Stimulated activated CD4-positive, alpha-beta T cell treated with anti-CD3 and anti-CD28 coated beads, Interleukin-15, amount 100 ng/mL, for 24 hours (primary cell): ENCODE results near the gene ITGA3.
"Not testable (repeated sequence)": the region's sequence is repeated elsewhere in the genome, so short reads cannot be mapped to it uniquely, and the experiment has no call there.

Source experiments
- DNase-seq: peaks from one replicate; pipeline ENCODE4 v3.0.0-alpha.2; 2020

Gene ITGA3

DNA sequence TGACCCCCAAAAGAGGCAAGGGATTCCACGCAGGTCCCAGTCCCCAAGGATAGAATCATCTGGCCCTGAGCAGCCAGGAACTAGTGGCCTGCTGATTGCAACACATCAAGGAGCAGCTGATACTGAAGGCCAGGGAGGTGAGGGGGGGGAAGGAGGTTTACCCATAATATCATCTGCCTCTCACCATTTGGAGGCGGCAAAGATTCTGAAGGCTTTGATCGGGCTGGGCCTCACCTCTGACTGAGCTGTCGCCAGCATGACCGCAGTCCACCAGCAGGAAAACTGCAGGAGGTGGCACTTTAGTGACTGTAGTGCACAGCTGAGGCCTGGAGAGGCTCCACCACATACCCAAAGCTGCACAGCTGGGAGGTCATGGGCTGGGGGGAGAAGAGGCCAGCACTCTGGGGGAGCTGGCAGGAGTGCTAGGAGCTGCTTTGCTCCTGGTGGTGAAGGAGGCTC is 20.5 kb upstream of the ITGA3 start:
- DNase-seq = no peak

DNA sequence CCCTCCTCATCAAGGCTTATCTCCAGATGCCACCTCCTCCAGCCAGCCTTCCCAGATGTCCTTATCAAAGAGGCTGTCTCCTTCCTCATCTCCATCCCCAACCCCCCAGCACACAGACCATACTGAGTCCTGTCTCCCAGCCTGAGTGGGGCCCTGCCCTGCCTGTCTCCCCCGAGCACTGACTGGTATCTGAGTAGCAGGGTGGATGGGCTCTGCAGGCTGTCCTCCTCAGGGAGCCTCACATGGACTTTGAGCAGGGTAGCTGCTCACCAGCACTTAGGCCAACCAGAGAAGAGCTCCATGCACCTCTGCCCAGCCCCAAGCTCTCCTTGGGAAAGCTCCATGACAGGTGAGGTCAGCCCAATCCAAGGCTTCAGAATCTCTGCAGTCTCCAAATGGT is 20.0 kb upstream of the ITGA3 start:
- DNase-seq = no peak

DNA sequence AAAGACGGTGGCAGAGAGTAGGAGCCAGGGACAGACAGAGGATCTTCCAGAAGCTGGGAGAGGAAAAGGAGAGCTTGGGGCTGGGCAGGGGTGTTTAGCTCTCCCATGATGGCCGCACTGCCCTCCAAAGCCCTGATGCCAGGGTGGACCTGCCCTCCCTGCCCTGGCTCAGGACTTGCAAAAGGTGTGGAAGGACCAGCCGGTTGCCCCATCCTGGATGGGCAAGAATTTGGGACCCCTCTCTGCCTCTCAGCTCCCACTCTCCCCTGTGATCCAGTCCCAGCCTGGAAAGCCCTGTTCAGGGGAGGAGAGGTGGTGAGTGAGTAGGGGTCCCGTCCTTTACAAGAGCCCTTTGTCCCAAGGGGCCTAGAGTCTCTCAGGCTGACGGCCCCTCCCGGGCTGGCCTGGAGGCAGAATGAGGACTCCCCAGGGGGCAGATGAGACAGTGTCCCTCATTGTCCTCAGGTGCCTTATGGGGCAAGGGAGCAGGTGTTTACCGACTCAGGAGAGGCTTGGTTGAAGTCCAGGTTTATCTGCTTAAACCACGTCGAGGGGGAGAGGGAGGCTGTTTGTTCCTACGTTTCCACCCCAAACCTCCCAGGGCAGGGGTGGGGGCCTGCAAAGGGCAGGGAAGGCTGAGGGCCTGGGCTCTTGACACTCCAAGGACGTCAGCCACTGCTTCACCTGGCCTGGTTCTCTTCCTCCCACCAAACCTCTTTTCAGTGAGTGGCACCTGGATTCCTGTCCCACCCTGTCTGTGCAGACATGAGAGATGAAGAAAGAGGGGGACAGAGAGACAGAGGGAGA is 19.3 kb upstream of the ITGA3 start:
- DNase-seq = no peak

DNA sequence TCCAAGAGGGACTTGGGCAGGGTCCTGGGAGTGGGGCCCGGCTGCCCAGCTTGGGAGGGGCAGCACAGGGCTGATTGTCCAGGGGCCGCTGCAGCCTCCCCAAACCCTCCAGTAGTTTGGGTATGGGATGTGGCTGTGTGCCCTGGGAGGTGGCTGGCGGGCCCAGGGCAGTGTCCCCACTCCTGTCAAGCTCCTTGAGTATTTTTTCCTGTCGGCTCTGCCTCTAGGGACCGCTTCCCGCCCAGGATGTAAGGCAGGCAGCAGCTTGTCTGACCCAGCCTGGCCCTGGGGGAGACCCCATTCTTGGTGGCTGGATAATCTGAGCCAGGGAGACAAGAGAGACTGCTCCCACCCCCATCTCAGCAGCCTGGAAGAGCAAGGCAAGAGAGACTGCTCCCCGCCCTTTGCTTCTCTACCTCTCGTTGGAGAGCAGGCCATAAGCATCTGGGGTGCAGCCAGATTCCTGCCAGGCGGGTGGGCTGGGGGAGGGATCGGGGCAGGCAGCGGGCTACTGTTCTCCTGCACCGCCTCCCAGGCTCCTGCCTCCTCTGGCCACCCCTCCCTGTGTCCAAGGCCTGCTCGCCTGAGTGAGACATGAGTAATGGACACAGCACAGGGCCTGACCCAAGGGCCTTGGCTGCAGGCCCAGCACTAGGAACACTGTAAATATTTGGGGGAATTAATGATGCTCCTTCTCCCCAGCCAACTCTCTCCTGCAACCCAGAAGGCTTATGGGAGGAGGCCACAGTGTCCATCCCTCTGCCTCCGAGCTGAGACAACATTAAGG is 18.4 kb upstream of the ITGA3 start:
- no peak for DNase-seq

GRCh38 chr17:50039058-50039457 is 16.9 kb upstream of the ITGA3 start:
- no peak for DNase-seq

GRCh38 chr17:50040496-50040895 is 15.4 kb upstream of the ITGA3 start:
- not testable (repeated sequence) for DNase-seq

GRCh38 chr17:50042211-50042610 is 13.7 kb upstream of the ITGA3 start:
- no peak for DNase-seq

GRCh38 chr17:50043290-50044148 is 12.4 kb upstream of the ITGA3 start:
- no peak for DNase-seq

GRCh38 chr17:50044483-50044882 is 11.4 kb upstream of the ITGA3 start:
- DNase-seq = no peak

DNA sequence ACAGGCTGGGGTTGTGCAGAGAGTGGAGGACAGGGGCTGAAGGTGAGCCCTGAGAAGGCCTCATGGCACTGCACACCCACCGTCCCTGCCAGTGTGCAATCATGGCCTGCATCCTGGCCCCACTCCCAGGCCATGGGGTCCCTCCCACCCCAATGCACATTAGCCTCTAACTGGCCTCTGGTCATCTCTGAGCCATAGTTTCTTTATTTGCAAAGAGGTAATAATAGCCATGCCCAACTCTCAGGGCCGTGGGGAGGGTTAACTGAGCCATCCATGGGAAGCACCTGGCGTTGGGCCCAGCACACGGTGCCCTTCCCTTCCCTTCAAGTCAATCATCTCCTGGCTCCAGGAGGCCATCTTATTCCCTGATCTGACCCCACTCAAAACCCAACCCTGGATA is 10.8 kb upstream of the ITGA3 start:
- DNase-seq = no peak

DNA sequence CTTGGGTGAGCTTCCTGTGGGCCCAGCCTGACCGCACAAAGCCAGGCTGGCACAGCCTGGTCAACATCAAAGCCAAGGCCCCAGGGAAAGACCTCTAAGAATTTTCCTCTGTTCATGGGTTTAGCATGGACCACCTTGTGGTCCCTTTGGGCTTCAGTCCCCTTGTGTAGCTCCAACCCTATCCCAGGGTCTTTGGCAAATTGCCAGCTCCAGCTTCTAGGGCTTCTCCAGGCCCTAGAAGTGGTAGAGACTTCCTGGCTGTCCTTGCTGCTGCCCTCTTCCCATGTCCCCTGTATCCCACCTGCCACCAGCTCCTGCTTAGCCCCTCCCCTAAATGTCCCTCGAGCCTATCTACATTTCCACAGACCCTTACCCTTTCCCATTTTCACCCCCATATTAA is 9.7 kb upstream of the ITGA3 start:
- no peak for DNase-seq

DNA sequence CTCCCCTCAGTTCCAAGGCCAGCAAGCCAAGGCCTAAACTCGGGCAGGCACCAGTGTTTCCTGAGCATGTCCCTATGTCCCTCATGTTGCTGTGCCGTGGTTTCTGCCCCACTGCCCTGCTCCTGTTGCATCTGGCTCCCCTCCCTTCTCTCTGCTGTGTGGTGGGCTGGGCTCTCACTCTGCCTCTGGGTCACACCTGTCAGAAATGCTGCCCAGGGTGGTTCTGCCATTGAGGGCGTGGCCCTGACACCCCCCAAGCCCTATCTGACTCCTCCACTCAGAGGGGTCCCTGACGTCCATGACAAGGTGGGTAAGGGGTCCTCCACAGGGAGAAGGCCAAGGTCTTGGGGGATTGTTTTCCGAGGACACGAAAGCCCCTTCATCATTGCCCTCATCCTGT is 9.2 kb upstream of the ITGA3 start:
- DNase-seq = no peak

GRCh38 chr17:50047083-50047482 is 8.8 kb upstream of the ITGA3 start:
- no peak for DNase-seq

DNA sequence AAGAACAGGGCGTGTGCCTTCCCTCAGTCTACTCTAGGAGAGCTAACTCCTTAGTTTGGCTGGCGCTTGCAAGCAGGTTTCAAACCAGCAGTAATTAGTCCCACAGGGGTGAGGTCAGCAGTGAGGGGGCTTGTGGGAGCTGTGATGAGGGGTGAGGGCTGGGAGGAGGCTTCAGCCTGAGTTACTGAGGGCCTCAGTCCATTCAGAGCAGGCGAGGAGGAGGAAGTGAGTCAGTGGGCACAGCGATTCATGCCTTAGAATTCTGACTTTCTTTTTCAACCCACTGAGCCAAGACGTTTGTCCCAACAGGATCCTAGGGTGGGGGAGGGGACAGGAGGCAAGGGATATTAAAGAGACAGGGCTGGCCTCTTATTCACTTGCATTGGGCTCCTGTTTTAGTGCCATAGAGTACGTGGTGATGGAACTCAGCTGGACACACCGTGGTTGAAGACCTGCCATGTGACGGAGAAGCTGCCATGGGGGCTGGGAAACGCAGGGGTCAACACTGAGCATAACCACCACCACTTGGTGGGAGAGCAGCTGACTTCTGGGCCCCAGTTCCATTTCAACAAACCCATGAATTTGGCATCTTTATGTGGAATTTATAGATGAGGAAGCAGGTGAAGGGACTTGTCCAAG is 8.3 kb upstream of the ITGA3 start:
- DNase-seq = peak; percentile 51

DNA sequence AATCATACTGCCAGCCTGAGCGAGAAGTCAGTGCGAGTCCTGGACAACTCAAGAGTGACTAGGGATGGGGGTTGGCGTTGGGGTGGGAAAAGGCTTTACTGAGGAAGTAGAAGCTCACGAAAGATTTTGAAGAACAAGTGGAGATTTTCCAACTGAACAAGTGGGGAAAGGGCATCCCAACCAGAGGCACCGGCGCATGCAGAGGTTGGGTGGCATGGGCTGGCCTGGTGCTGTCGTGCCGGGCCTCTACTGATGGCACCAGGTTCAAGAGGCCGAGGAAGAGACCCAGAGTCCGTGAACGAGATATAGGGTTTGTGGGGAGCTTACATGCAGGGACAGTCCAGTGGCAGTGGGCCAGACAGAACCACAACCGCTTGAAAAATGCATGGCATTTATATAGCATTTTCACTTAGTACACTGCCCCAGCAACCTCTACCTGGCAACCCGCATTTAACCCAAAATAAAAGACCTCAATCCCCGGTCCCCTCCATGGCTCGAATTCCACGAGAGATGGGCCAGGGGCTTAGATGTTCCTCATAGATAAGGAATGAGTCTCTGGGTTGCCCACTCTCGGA is 7.7 kb upstream of the ITGA3 start:
- DNase-seq = no peak

DNA sequence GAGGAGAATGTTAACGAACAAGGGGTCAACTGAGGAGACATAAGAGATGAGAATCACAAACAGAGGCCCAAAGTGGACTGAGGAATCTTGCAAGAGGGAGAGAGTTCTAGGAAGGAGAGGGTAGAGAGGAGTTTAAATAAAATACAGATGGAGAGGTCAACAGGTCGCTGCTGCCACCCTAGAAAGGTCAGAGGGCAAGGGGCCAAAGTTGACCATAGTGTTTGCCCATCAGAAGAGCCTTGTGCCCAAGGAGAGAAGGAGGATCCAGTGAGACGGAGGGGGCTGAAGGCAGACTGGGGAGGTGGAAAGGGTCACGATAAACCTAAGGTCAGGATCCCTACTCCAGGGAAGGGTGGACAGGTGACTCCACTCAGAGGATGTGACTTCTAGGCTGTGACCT is 6.9 kb upstream of the ITGA3 start:
- no peak for DNase-seq

DNA sequence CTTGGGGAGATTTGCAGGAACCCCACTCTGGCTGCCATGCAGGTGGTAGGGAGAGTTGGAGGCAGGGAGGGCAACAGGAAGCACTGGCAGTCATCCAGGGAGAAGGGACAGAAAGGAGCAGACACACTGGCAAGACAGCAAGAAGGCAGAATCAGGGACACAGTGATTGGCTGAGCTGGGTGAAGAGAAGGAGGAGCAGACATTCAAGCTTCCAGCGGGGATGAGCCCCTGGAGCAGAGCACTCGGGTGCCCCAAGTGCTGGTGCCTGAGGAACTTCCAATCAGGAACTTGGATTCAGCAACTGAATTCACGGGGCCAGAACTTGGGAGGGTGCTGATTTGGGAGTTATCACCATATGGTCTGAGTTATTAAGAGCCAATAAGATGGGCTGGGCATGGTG is 6.3 kb upstream of the ITGA3 start:
- no peak for DNase-seq

DNA sequence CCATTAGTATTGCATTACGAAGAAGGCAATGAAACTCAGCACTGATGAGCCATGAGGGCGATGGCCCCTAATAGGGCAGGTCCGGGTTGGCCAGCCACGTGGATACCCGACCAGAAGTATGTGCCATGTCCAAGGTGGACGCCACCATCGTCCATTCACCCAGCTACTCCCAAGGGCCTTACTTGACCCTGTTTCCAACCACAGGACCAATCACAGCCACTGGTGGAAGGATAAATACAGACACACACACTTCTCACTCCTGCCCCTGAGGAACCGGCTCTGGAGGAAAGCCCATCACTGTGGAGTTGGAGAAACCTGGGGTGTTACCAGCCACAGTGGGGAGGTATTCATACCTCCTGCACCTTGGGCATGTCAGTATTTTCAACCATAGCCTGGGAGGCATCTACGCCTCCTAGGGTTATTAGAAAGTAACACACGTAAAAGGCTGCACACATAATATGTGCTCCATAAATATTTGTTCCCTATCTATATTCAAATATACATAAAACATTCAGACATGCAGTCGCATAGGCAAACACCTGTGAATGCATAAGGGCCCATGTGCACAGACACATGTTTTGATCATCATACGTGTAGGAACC is 5.4 kb upstream of the ITGA3 start:
- no peak for DNase-seq

GRCh38 chr17:50051082-50051576 is 4.8 kb upstream of the ITGA3 start:
- DNase-seq = peak; percentile 90

- DNase-seq = no peak
Observed at GRCh38 chr17:50051606-50052005, 4.3 kb upstream of the ITGA3 start.

DNA sequence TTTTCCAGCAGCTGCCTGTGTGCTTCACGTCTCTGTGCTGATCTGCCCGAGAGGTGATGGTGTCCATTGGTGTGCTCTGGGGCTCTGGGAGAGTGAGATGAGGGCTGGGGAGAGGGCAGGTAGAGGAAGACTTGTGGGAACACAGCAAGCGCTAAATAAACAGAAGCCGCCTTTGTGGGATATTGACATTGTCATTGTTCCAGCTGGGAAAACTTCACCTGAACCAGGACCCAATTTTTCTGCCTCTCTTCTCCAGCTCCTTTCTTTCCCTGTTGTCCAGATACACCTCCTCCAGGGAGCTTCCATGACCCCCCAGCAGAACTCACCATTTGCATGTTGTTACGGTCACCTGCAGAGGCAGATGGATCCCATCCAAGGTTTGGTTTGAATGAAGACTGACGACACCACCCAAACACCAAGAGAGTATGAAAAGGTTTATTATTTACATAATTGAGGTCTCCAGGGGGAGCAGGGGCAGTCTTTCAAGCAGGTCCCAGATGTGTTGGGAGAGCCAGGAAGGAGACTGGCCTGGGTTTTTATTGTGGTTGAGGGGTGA is 3.6 kb upstream of the ITGA3 start:
- no peak for DNase-seq
